OCI-LY7 (cell line): Measurements from ENCODE around the gene ADARB2. TPM values are rescaled to one million over a fixed set of nuclear protein-coding genes. Genes with fewer than 3 reads are reported as not detected.

Source experiments
- BruUV-seq: library from RNA; stranded (reverse); fragments of 400-500 nt; replicated peaks from 2 replicates; lab custom pipeline; 2021; lab: Mats Ljungman, UMichigan
- CTCF ChIA-PET: fragments of 300-600 bp; sonication (Branson Sonifier 250); formaldehyde crosslinking; loops from one replicate; lab custom pipeline; 2022; ENCODE audit warnings: antibody characterized with exemption; ENCODE audit not compliant: unreplicated experiment; lab: Charles Lee
- POLR2A ChIA-PET: fragments of 300-600 bp; sonication (Branson Sonifier 250); formaldehyde crosslinking; loops from one replicate; lab custom pipeline; 2022; ENCODE audit warnings: antibody characterized with exemption; lab: Charles Lee
- DNase-seq: peaks from one replicate; pipeline ENCODE4 v3.0.0-alpha.2; 2015; ENCODE audit warnings: low spot score
- H2AFZ ChIP-seq: fragments of 200-600 bp; sonication (generic), shearing (Covaris generic); 2 replicates; pipeline ENCODE4 v1.6.1; 2014; ENCODE audit warnings: mild to moderate bottlenecking, antibody characterized with exemption, low read length, moderate library complexity
- H3K27ac ChIP-seq: fragments of 200-600 bp; sonication (generic); 2 replicates; pipeline ENCODE4 v1.5.1; 2014; ENCODE audit warnings: mixed run types, low read depth, mild to moderate bottlenecking, moderate library complexity, low read length, inconsistent platforms; ENCODE audit not compliant: poor library complexity, severe bottlenecking
- H3K36me3 ChIP-seq: fragments of 200-600 bp; sonication (generic); 2 replicates; pipeline ENCODE4 v1.6.1; 2014; ENCODE audit warnings: mild to moderate bottlenecking, antibody characterized with exemption, low read length, moderate library complexity, mixed read lengths; ENCODE audit not compliant: insufficient read depth
- H3K4me1 ChIP-seq: fragments of 200-600 bp; sonication (generic); 2 replicates; pipeline ENCODE4 v1.5.1; 2014; ENCODE audit warnings: mild to moderate bottlenecking, low read length; ENCODE audit not compliant: insufficient read depth, poor library complexity, severe bottlenecking
- H3K4me2 ChIP-seq: fragments of 200-600 bp; sonication (generic); 2 replicates; pipeline ENCODE4 v1.6.1; 2014; ENCODE audit warnings: mild to moderate bottlenecking, low read length
- H3K4me3 ChIP-seq: fragments of 200-600 bp; sonication (generic); 2 replicates; pipeline ENCODE4 v1.5.1; 2014; ENCODE audit warnings: mild to moderate bottlenecking, low read depth, low read length; ENCODE audit not compliant: poor library complexity, severe bottlenecking
- H3K79me2 ChIP-seq: fragments of 200-600 bp; sonication (generic); 2 replicates; pipeline ENCODE4 v1.6.1; 2016; ENCODE audit warnings: low read depth, mild to moderate bottlenecking, low read length, moderate library complexity, mixed read lengths; ENCODE audit not compliant: insufficient read depth
- H3K9me2 ChIP-seq: fragments of 200-600 bp; sonication (generic); 2 replicates; pipeline ENCODE4 v1.6.1; 2016; ENCODE audit warnings: mild to moderate bottlenecking, low read length, mixed read lengths; ENCODE audit not compliant: insufficient read depth
- H3K9me3 ChIP-seq: fragments of 200-600 bp; sonication (generic); 2 replicates; pipeline ENCODE4 v1.6.1; 2014; ENCODE audit warnings: mild to moderate bottlenecking, mixed run types, low read length, mixed read lengths
- H4K20me1 ChIP-seq: fragments of 200-600 bp; sonication (generic); 2 replicates; pipeline ENCODE4 v1.6.1; 2014; ENCODE audit warnings: mild to moderate bottlenecking, antibody characterized with exemption, low read length, moderate library complexity, mixed read lengths; ENCODE audit not compliant: insufficient read depth
- EZH2phosphoT487 ChIP-seq: fragments of 200-600 bp; sonication (generic); IDR thresholded peaks from 2 replicates; pipeline ENCODE4 v1.6.1; 2018; ENCODE audit warnings: low read depth, borderline replicate concordance, mild to moderate bottlenecking, mixed run types, antibody characterized with exemption, low read length, moderate library complexity, mixed read lengths
- intact Hi-C: fragments of 100-400 bp; cut with micrococcal nuclease; formaldehyde crosslinking; loops from one replicate; pipeline ENCODE4 v1.10.0; 2022; ENCODE audit not compliant: unreplicated experiment
- total RNA-seq, 2 experiments: library from RNA; depleted of rRNA in 1 of 2; stranded (reverse); fragments of >200 nt in 1 of 2; shearing (Covaris generic) in 1 of 2; gene quantifications; 2 replicates each; pipeline ENCODE4 v1.2.3, GENCODE V29; 2014 to 2022
- TF ChIP-seq, protein P1 (sequence below): fragments of 200-600 bp; sonication (generic); conservative IDR thresholded peaks from 2 replicates; pipeline ENCODE4 v1.5.1; 2014; ENCODE audit warnings: mild to moderate bottlenecking, antibody characterized with exemption, low read length, moderate library complexity, mixed read lengths

ADARB2 gene
- total RNA-seq, 2 experiments from 2014 or later: 0.03 TPM; not detected in 1

DNA sequence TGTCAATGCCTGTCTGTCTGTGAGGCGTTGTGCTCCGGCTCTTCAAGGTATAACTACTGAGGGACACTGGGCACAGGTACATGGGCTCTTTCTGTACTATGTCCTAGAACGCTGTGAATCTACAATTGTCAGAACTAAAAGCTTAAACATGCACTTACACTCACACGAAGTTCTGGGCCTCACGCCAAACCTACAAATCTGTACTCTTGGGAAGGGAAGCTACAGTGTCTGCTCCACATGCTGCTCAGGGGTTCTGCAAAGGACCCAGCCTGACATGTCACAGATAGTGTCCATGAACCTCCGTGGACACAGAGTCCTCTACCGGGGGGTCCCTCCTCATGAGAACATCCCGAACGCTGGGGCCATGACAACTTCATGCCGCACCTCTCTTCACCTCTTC, 412.4 kb downstream of the ADARB2 start:
- no peaks in the 10 kb centered on the region for H3K9me2 ChIP-seq
- BruUV-seq: no TSS peak
- H3K4me3 ChIP-seq: no peak overlapping the region
- H3K9me3 ChIP-seq: no peaks in the 10 kb centered on the region
- no peaks in the 10 kb centered on the region for H4K20me1 ChIP-seq
- no peaks in the 10 kb centered on the region for H3K79me2 ChIP-seq
- intact Hi-C loops: no loop called here
- no peak overlapping the region for H2AFZ ChIP-seq
- no peak for TF ChIP-seq EZH2phosphoT487
- TF ChIP-seq, protein P1, sequence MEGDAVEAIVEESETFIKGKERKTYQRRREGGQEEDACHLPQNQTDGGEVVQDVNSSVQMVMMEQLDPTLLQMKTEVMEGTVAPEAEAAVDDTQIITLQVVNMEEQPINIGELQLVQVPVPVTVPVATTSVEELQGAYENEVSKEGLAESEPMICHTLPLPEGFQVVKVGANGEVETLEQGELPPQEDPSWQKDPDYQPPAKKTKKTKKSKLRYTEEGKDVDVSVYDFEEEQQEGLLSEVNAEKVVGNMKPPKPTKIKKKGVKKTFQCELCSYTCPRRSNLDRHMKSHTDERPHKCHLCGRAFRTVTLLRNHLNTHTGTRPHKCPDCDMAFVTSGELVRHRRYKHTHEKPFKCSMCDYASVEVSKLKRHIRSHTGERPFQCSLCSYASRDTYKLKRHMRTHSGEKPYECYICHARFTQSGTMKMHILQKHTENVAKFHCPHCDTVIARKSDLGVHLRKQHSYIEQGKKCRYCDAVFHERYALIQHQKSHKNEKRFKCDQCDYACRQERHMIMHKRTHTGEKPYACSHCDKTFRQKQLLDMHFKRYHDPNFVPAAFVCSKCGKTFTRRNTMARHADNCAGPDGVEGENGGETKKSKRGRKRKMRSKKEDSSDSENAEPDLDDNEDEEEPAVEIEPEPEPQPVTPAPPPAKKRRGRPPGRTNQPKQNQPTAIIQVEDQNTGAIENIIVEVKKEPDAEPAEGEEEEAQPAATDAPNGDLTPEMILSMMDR: no peak
- H3K27ac ChIP-seq: no peak overlapping the region
- POLR2A ChIA-PET: no interaction called here
- no peaks in the 10 kb centered on the region for H3K36me3 ChIP-seq
- DNase-seq: no peak
- no peaks in the 10 kb centered on the region for H3K4me1 ChIP-seq
- no peak overlapping the region for H3K4me2 ChIP-seq
- CTCF ChIA-PET: no interaction called here

DNA sequence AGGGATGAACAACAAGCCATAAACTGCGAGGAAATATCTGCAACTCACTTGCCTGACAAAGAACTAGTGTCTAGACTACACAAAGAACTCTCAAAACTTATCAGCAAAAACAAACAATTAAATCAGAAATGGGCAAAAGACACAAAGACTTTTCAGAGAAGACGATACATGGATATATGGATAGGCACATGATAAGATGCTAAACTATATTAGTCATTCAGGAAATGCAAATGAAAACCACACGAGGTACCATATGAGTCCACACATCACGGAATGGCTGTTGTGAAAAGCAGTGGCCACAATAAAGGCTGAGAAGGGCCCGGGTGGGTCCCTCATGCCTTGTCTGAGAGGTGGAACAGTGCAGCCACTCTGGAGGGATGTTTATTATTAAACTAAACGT, 413.4 kb downstream of the ADARB2 start:
- no peaks in the 10 kb centered on the region for H3K9me2 ChIP-seq
- no peak overlapping the region for H3K4me3 ChIP-seq
- no peaks in the 10 kb centered on the region for H4K20me1 ChIP-seq
- no peak overlapping the region for H3K4me2 ChIP-seq
- CTCF ChIA-PET: no interaction called here
- intact Hi-C loops: no loop called here
- no peak for DNase-seq
- H3K36me3 ChIP-seq: no peaks in the 10 kb centered on the region
- H3K79me2 ChIP-seq: no peaks in the 10 kb centered on the region
- no TSS peak for BruUV-seq
- no peaks in the 10 kb centered on the region for H3K9me3 ChIP-seq
- H3K4me1 ChIP-seq: no peaks in the 10 kb centered on the region
- no peak for TF ChIP-seq EZH2phosphoT487
- TF ChIP-seq, protein P1: no peak
- POLR2A ChIA-PET: no interaction called here
- H2AFZ ChIP-seq: no peak overlapping the region
- no peak overlapping the region for H3K27ac ChIP-seq

GRCh38 chr10:1320739-1321320, 416.5 kb downstream of the ADARB2 start:
- H2AFZ ChIP-seq: no peak overlapping the region
- H3K4me3 ChIP-seq: no peak overlapping the region
- H4K20me1 ChIP-seq: no peaks in the 10 kb centered on the region
- H3K27ac ChIP-seq: no peak overlapping the region
- TF ChIP-seq, protein P1: no peak
- intact Hi-C loops: no loop called here
- no peaks in the 10 kb centered on the region for H3K79me2 ChIP-seq
- BruUV-seq: no TSS peak
- ChIA-PET POLR2A (no interaction called here), CTCF (no interaction called here)
- H3K4me2 ChIP-seq: no peak overlapping the region
- no peaks in the 10 kb centered on the region for H3K4me1 ChIP-seq
- no peaks in the 10 kb centered on the region for H3K9me2 ChIP-seq
- no peaks in the 10 kb centered on the region for H3K36me3 ChIP-seq
- no peaks in the 10 kb centered on the region for H3K9me3 ChIP-seq
- no peak for DNase-seq
